Measurements from ENCODE around the gene C21orf91. TPM values are rescaled to one million over a fixed set of nuclear protein-coding genes. Genes with fewer than 3 reads are reported as not detected.

C21orf91 gene
- total RNA-seq, result 27.9 TPM

GRCh38 chr21:17819114-17819876, at the start of gene C21orf91:
Gene C21orf91 (minus strand): TSS chr21:17819356. CDS start chr21:17818318, 1,038 bp downstream.

Other genes starting within 250 kb of the C21orf91 start
- gene BTG3, start 206.5 kb downstream of the C21orf91 start, total RNA-seq, result 49.3 TPM

Data from camera-type eye (tissue), 1 donor.